ENCODE results near the gene TRIM46. TPM values are rescaled to one million over a fixed set of nuclear protein-coding genes. Genes with fewer than 3 reads are reported as not detected.
A peak's percentile ranks its signal among the peaks of the same experiment; 100 is the strongest.

TRIM46 gene
- total and polyA plus RNA-seq, 9 of the 15 experiments (the other 6 are each of a cell fraction or from before 2014, with no cell fraction given) = 0.05 to 0.60 (median 0.16) TPM; not detected in 3

DNA sequence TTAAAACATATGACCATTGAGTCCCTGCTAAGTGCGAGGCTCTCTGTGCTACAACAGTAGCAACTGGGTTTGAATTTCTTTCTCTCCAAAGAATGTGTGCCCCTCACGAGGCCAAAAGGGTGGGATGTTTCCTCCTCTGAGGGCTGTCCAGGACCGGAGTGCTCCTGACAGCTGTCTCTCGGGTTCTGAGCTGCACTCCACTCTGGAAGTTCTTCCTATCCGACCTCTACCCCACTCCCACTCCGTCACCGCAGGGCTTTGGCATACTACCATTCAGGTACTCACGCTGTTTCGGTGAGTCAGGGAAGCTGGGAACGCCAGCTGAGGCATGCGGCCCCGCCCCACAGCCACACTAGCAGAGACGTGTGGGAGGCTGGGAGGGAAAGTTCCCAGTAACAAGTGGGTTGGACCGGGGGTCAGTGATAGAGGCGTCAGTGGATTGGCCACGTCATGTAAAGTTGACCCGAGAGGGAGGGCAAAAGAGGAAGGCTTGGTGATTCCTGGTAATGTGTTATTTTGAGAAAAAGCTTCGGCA, 38.7 kb upstream of the TRIM46 start:
- peak overlapping the region; percentile 84 for H3K4me2 ChIP-seq (ENCODE audit: insufficient read depth, low read length)
- H3K79me2 ChIP-seq (ENCODE audit: control insufficient read depth, insufficient read depth, low read length) = peaks cover 48% of the 10 kb centered on the region
- intact Hi-C loops (cut with micrococcal nuclease) = no loop called here
- H3K36me3 ChIP-seq (ENCODE audit: control insufficient read depth, insufficient read depth, low read length) = peaks cover 44% of the 10 kb centered on the region
- FAIRE-seq (peak; percentile 97), ATAC-seq (peak; percentile 73), DNase-seq (ENCODE audit: extremely low read depth in 1 of 4, low spot score in 3 of 4) (peak; percentile 82 to 96 (median 88))
- H3K9me3 ChIP-seq (replicated peaks; ENCODE audit: control insufficient read depth, insufficient read depth, low read depth, low read length) = no peaks in the 10 kb centered on the region
- H3K9me1 ChIP-seq (ENCODE audit: control insufficient read depth, insufficient read depth, low read length) = no peaks in the 10 kb centered on the region
- H3K27ac ChIP-seq (ENCODE audit: extremely low read depth, low read depth, low read length) = peak overlapping the region; percentile 92
- POLR2A ChIA-PET = interaction anchor here (0.5 to 2.2 kb wide), 5 partner anchors 10 to 1571 kb away, joined by 3 to 7 read pairs (median 3); partner anchors contain the start of gene CRABP2
- in situ Hi-C loops (cut with MboI) = no loop called here
- no peaks in the 10 kb centered on the region for H4K20me1 ChIP-seq (replicated peaks; ENCODE audit: control insufficient read depth, insufficient read depth, low read length)
- no peaks in the 10 kb centered on the region for H3K27me3 ChIP-seq (ENCODE audit: control insufficient read depth in 2 of 2, insufficient read depth in 2 of 2, low read length in 2 of 2)
- CTCF ChIA-PET (ENCODE audit: low intra/inter-chr PET ratio) = no interaction called here
- peak overlapping the region; percentile 91 to 96 for H3K9ac ChIP-seq (ENCODE audit: insufficient read depth in 1 of 2, low read depth in 2 of 2, low read length in 2 of 2)
- WGBS (ENCODE audit: insufficient coverage, low coverage, missing lambda C conversion rate) = 1% methylated on average over 18 of the region's 18 CpGs
- H3K4me1 ChIP-seq (replicated peaks in 1 of 2; ENCODE audit: control insufficient read depth in 2 of 2, insufficient read depth in 2 of 2, low read length in 2 of 2) = peaks cover 51 to 66% of the 10 kb centered on the region in 2 experiments
- BruUV-seq (replicated peaks) = TSS peak; percentile 40
- H3K4me3 ChIP-seq = peak overlapping the region; percentile 82
- H2AFZ ChIP-seq (ENCODE audit: low read depth, low read length) = peak overlapping the region; percentile 91
- TF ChIP-seq NR2C1 (IDR thresholded peaks at IDR 0.05) (no peak), NR2C1 (tag; IDR thresholded peaks at IDR 0.05) (no peak), NCOR1 (IDR thresholded peaks at IDR 0.05) (peak; percentile 52; the same call in 1 of the 2 replicates), JUND (IDR thresholded peaks at IDR 0.05; ENCODE audit: borderline replicate concordance, low read depth, low read length) (peak; percentile 70), JUND (tag; IDR thresholded peaks at IDR 0.05; ENCODE audit: borderline replicate concordance, low read depth, low read length) (peak; percentile 71; the same call in 1 of the 3 replicates), MYNN (IDR thresholded peaks at IDR 0.05) (peak; percentile 67; the same call in 1 of the 2 replicates), MYNN (CRISPR knock-in tag; IDR thresholded peaks at IDR 0.05) (no peak), TCF3 (CRISPR knock-in tag; IDR thresholded peaks at IDR 0.05) (peak; percentile 50; the same call in 1 of the 2 replicates), XRCC4 (IDR thresholded peaks at IDR 0.05; ENCODE audit: extremely low read depth, insufficient read depth, insufficient read length) (no peak)
- TF ChIP-seq, protein P1, sequence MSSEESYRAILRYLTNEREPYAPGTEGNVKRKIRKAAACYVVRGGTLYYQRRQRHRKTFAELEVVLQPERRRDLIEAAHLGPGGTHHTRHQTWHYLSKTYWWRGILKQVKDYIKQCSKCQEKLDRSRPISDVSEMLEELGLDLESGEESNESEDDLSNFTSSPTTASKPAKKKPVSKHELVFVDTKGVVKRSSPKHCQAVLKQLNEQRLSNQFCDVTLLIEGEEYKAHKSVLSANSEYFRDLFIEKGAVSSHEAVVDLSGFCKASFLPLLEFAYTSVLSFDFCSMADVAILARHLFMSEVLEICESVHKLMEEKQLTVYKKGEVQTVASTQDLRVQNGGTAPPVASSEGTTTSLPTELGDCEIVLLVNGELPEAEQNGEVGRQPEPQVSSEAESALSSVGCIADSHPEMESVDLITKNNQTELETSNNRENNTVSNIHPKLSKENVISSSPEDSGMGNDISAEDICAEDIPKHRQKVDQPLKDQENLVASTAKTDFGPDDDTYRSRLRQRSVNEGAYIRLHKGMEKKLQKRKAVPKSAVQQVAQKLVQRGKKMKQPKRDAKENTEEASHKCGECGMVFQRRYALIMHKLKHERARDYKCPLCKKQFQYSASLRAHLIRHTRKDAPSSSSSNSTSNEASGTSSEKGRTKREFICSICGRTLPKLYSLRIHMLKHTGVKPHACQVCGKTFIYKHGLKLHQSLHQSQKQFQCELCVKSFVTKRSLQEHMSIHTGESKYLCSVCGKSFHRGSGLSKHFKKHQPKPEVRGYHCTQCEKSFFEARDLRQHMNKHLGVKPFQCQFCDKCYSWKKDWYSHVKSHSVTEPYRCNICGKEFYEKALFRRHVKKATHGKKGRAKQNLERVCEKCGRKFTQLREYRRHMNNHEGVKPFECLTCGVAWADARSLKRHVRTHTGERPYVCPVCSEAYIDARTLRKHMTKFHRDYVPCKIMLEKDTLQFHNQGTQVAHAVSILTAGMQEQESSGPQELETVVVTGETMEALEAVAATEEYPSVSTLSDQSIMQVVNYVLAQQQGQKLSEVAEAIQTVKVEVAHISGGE (CRISPR knock-in tag; IDR thresholded peaks at IDR 0.05) = no peak
- TF ChIP-seq, protein P2, sequence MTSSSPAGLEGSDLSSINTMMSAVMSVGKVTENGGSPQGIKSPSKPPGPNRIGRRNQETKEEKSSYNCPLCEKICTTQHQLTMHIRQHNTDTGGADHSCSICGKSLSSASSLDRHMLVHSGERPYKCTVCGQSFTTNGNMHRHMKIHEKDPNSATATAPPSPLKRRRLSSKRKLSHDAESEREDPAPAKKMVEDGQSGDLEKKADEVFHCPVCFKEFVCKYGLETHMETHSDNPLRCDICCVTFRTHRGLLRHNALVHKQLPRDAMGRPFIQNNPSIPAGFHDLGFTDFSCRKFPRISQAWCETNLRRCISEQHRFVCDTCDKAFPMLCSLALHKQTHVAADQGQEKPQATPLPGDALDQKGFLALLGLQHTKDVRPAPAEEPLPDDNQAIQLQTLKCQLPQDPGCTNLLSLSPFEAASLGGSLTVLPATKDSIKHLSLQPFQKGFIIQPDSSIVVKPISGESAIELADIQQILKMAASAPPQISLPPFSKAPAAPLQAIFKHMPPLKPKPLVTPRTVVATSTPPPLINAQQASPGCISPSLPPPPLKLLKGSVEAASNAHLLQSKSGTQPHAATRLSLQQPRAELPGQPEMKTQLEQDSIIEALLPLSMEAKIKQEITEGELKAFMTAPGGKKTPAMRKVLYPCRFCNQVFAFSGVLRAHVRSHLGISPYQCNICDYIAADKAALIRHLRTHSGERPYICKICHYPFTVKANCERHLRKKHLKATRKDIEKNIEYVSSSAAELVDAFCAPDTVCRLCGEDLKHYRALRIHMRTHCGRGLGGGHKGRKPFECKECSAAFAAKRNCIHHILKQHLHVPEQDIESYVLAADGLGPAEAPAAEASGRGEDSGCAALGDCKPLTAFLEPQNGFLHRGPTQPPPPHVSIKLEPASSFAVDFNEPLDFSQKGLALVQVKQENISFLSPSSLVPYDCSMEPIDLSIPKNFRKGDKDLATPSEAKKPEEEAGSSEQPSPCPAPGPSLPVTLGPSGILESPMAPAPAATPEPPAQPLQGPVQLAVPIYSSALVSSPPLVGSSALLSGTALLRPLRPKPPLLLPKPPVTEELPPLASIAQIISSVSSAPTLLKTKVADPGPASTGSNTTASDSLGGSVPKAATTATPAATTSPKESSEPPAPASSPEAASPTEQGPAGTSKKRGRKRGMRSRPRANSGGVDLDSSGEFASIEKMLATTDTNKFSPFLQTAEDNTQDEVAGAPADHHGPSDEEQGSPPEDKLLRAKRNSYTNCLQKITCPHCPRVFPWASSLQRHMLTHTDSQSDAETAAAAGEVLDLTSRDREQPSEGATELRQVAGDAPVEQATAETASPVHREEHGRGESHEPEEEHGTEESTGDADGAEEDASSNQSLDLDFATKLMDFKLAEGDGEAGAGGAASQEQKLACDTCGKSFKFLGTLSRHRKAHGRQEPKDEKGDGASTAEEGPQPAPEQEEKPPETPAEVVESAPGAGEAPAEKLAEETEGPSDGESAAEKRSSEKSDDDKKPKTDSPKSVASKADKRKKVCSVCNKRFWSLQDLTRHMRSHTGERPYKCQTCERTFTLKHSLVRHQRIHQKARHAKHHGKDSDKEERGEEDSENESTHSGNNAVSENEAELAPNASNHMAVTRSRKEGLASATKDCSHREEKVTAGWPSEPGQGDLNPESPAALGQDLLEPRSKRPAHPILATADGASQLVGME (CRISPR knock-in tag; IDR thresholded peaks at IDR 0.05) = no peak
